IMR-90 (cell line): ENCODE results near the gene RTCA. TPM values are rescaled to one million over a fixed set of nuclear protein-coding genes. Genes with fewer than 3 reads are reported as not detected.
A peak's percentile ranks its signal among the peaks of the same experiment; 100 is the strongest.

Experiments
- ATAC-seq: fragments of 200-7000 bp; cut with Tn5 transposase; 2 replicates; pipeline ENCODE4 v1.9.1; 2020; ENCODE audit warnings: low read depth, mild to moderate bottlenecking, moderate library complexity
- BruUV-seq: library from RNA; stranded (reverse); fragments of 400-500 nt; replicated peaks from 2 replicates; lab custom pipeline; 2021; lab: Mats Ljungman, UMichigan
- CTCF ChIA-PET: fragments of 300-600 bp; formaldehyde crosslinking; extraction: SDS; loops from one replicate; lab custom pipeline; 2021; ENCODE audit warnings: antibody characterized with exemption; lab: Yijun Ruan, JAX
- POLR2A ChIA-PET: fragments of 300-600 bp; sonication (Branson Sonifier 250); formaldehyde crosslinking; loops from one replicate; lab custom pipeline; 2022; ENCODE audit warnings: antibody characterized with exemption; ENCODE audit not compliant: unreplicated experiment; lab: Charles Lee
- DNase-seq: peaks from one replicate; pipeline ENCODE4 v3.0.0; 2013
- H2AFZ ChIP-seq: replicated peaks from 2 replicates; pipeline ENCODE3; 2013; ENCODE audit warnings: low read length, mild to moderate bottlenecking; ENCODE audit not compliant: poor library complexity
- H2AK5ac ChIP-seq: 2 replicates; pipeline ENCODE4 v1.6.1; 2013; ENCODE audit warnings: low read depth, low read length, inconsistent platforms
- H2AK9ac ChIP-seq: replicated peaks from 2 replicates; pipeline ENCODE3; 2013; ENCODE audit warnings: mild to moderate bottlenecking, low read depth, low read length, moderate library complexity; ENCODE audit not compliant: poor library complexity
- H2BK120ac ChIP-seq: 2 replicates; pipeline ENCODE4 v1.6.1; 2013; ENCODE audit warnings: low read depth, low read length, inconsistent platforms
- H2BK15ac ChIP-seq: 3 replicates; pipeline ENCODE4 v1.6.1; 2013; ENCODE audit warnings: low read depth, low read length, inconsistent platforms
- H2BK20ac ChIP-seq: 2 replicates; pipeline ENCODE4 v1.6.1; 2013; ENCODE audit warnings: low read depth, mild to moderate bottlenecking, inconsistent platforms, low read length, moderate library complexity
- H2BK5ac ChIP-seq: 2 replicates; pipeline ENCODE4 v1.6.1; 2013; ENCODE audit warnings: mild to moderate bottlenecking, low read depth, low read length, inconsistent platforms; ENCODE audit not compliant: poor library complexity, severe bottlenecking
- H3K14ac ChIP-seq: replicated peaks from 2 replicates; pipeline ENCODE4 v1.6.1; 2013; ENCODE audit warnings: low read depth, low read length, inconsistent platforms
- H3K18ac ChIP-seq: 2 replicates; pipeline ENCODE4 v1.6.1; 2013; ENCODE audit warnings: low read depth, low read length, control low read depth
- H3K23ac ChIP-seq: 2 replicates; pipeline ENCODE4 v1.6.1; 2013; ENCODE audit warnings: low read depth, low read length, inconsistent platforms
- H3K27ac ChIP-seq: 2 replicates; pipeline ENCODE4 v1.5.1; 2013; ENCODE audit warnings: mild to moderate bottlenecking, control low read depth, low read length; ENCODE audit not compliant: insufficient read depth
- H3K27me3 ChIP-seq: 2 replicates; pipeline ENCODE4 v1.6.1; 2013; ENCODE audit warnings: low read length; ENCODE audit not compliant: control insufficient read depth, insufficient read depth
- H3K36me3 ChIP-seq: 2 replicates; pipeline ENCODE4 v1.6.1; 2013; ENCODE audit warnings: low read length, mixed read lengths; ENCODE audit not compliant: control insufficient read depth, insufficient read depth
- H3K4ac ChIP-seq: 2 replicates; pipeline ENCODE4 v1.6.1; 2013; ENCODE audit warnings: low read depth, low read length, inconsistent platforms
- H3K4me1 ChIP-seq: 2 replicates; pipeline ENCODE4 v1.6.1; 2013; ENCODE audit warnings: low read length, mixed read lengths; ENCODE audit not compliant: control insufficient read depth, insufficient read depth
- H3K4me2 ChIP-seq: 2 replicates; pipeline ENCODE4 v1.6.1; 2013; ENCODE audit warnings: low read depth, mild to moderate bottlenecking, control low read depth, low read length, moderate library complexity
- H3K4me3 ChIP-seq: 2 replicates; pipeline ENCODE4 v1.5.1; 2013; ENCODE audit warnings: low read depth, mild to moderate bottlenecking, control low read depth, low read length, moderate library complexity; ENCODE audit not compliant: insufficient read depth
- H3K56ac ChIP-seq: 2 replicates; pipeline ENCODE4 v1.6.1; 2013; ENCODE audit warnings: low read length, inconsistent platforms; ENCODE audit not compliant: insufficient read depth; ENCODE audit errors: extremely low read depth
- H3K79me1 ChIP-seq, 2 experiments: 2 replicates each; pipeline ENCODE4 v1.6.1; 2013; ENCODE audit warnings: low read length in 2 of 2, inconsistent platforms in 1 of 2, low read depth in 1 of 2
- H3K9ac ChIP-seq: 2 replicates; pipeline ENCODE4 v1.6.1; 2013; ENCODE audit warnings: low read depth, low read length, control low read depth
- H3K9me1 ChIP-seq: 2 replicates; pipeline ENCODE4 v1.6.1; 2013; ENCODE audit warnings: low read length, inconsistent platforms; ENCODE audit not compliant: insufficient read depth
- H3K9me3 ChIP-seq: 2 replicates; pipeline ENCODE4 v1.6.1; 2013; ENCODE audit warnings: low read length; ENCODE audit not compliant: control insufficient read depth, insufficient read depth
- H4K20me1 ChIP-seq: 2 replicates; pipeline ENCODE4 v1.6.1; 2013; ENCODE audit warnings: low read length, inconsistent platforms; ENCODE audit not compliant: insufficient read depth
- H4K5ac ChIP-seq: 2 replicates; pipeline ENCODE4 v1.6.1; 2013; ENCODE audit warnings: mild to moderate bottlenecking, low read depth, low read length, control low read depth
- H4K8ac ChIP-seq, 2 experiments: 2 replicates each; pipeline ENCODE4 v1.6.1; 2013; ENCODE audit warnings: low read depth in 2 of 2, low read length in 2 of 2, control low read depth in 1 of 2, inconsistent platforms in 1 of 2
- H4K91ac ChIP-seq: 2 replicates; pipeline ENCODE4 v1.6.1; 2013; ENCODE audit warnings: low read depth, low read length, inconsistent platforms; ENCODE audit not compliant: insufficient read depth
- MAFK ChIP-seq: IDR thresholded peaks from 2 replicates; pipeline ENCODE4 v1.6.1; 2012; ENCODE audit warnings: low read depth, low read length, improper control_type of control experiment
- MXI1 ChIP-seq: IDR thresholded peaks from 2 replicates; pipeline ENCODE4 v1.6.1; 2012; ENCODE audit warnings: low read depth, mild to moderate bottlenecking, low read length, moderate library complexity, borderline replicate concordance
- POLR2A ChIP-seq: IDR thresholded peaks from 2 replicates; pipeline ENCODE4 v1.6.1; 2012; ENCODE audit warnings: mild to moderate bottlenecking, low read depth, low read length
- RAD21 ChIP-seq: IDR thresholded peaks from 2 replicates; pipeline ENCODE4 v1.6.1; 2012; ENCODE audit warnings: low read length, improper control_type of control experiment
- WGBS, 2 experiments: methylation state at CpG; one replicate each; pipeline versions ENCODE4 v1.1.5 to v1.1.7; 2013; ENCODE audit warnings: missing lambda C conversion rate in 2 of 2; ENCODE audit not compliant: insufficient read length in 1 of 2; ENCODE audit errors: extremely low coverage in 2 of 2; 5-methylcytosine and 5-hydroxymethylcytosine counted together
- dilution Hi-C: fragments of 300-500 bp; cut with HindIII; formaldehyde crosslinking; loops from one replicate; pipeline ENCODE4 v1.14.3; 2018; ENCODE audit warnings: low sequenced_read_pairs; ENCODE audit not compliant: unreplicated experiment
- in situ Hi-C: fragments of 300-500 bp; cut with MboI; formaldehyde crosslinking; loops from 3 replicates; pipeline ENCODE4 v1.14.3; 2019; ENCODE audit warnings: low sequenced_read_pairs, inconsistent platforms, mixed read lengths
- intact Hi-C: fragments of 100-400 bp; cut with micrococcal nuclease; formaldehyde crosslinking; loops from 2 replicates; pipeline ENCODE4 v1.10.0; 2022
- polyA plus RNA-seq, 3 experiments: library from polyadenylated mRNA; depleted of rRNA; stranded (reverse); fragments of >200 nt; gene quantifications; 2 replicates each; pipeline ENCODE4 v1.2.3, GENCODE V29; 2012; ENCODE audit warnings: low replicate concordance in 1 of 3
- total RNA-seq: library from RNA; depleted of rRNA; stranded (reverse); fragments of >200 nt; gene quantifications from 2 replicates; pipeline ENCODE4 v1.2.3, GENCODE V29; 2012

The RTCA gene
- total and polyA plus RNA-seq, 2 of the 4 experiments (the other 2 are of a cell fraction), result 26.9 to 29.6 TPM

DNA sequence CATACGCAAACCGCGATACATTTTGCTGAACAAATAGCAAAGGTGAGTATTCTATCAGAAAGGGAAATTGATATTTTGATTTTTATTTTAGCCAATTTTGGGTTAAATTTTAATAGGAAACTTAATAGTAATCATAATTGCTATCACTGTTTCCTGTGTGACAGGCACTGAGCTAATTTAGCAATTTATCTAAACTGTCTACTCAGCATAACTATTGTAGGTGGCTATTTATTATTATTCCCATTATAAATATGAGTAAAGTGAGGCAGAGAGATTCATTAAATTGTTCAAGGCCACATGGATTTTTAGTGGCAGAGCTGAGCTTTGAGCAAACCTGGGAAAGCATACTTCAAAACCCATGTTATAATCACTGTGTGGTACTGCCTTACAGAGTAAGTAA is 21.1 kb downstream of the RTCA start:
- ChIA-PET POLR2A (interaction anchor here (0.6 to 0.7 kb wide), 2 partner anchors 21 to 514 kb away, joined by 3 read pairs; no protein-coding TSS in a partner anchor), CTCF (interaction anchor here (0.7 kb wide), 1 partner anchor 30 kb away, joined by 3 read pairs; no protein-coding TSS in a partner anchor)
- Histone ChIP-seq H4K5ac (no peak overlapping the region), H3K18ac (no peak overlapping the region), H3K4ac (no peak overlapping the region), H2BK15ac (no peak overlapping the region), H3K4me1 (no peaks in the 10 kb centered on the region), H3K14ac (no peak overlapping the region), H2BK120ac (no peak overlapping the region), H4K91ac (no peak overlapping the region), H2AFZ (no peak overlapping the region), H3K56ac (no peak overlapping the region), H2AK5ac (no peak overlapping the region), H3K79me1 (peaks cover 3 to 5% of the 10 kb centered on the region in 2 experiments; a peak in 3 of 4 replicates), H4K8ac (no peak overlapping the region), H3K4me2 (no peak overlapping the region), H3K9ac (no peak overlapping the region), H3K9me3 (no peaks in the 10 kb centered on the region), H3K4me3 (no peak overlapping the region), H2AK9ac (no peak overlapping the region), H3K27ac (no peak overlapping the region), H3K27me3 (no peaks in the 10 kb centered on the region), H3K9me1 (no peaks in the 10 kb centered on the region), H2BK5ac (no peak overlapping the region), H3K36me3 (peaks cover 40% of the 10 kb centered on the region), H2BK20ac (no peak overlapping the region), H3K23ac (no peak overlapping the region), H4K20me1 (no peaks in the 10 kb centered on the region)
- TF ChIP-seq MXI1 (no peak), MAFK (peak; percentile 94), RAD21 (no peak), POLR2A (no peak)
- DNase-seq, result no peak
- in situ Hi-C loops, result no loop called here
- intact Hi-C loops, result no loop called here
- dilution Hi-C loops, result no loop called here
- WGBS, 2 experiments, result no CpG with 5 or more reads among the region's 3 CpGs
- no TSS peak for BruUV-seq
- no peak for ATAC-seq
